Fibroblast of the aortic adventitia (primary cell): ENCODE results near the gene IL36RN. TPM values are rescaled to one million over a fixed set of nuclear protein-coding genes. Genes with fewer than 3 reads are reported as not detected.
"Not testable (repeated sequence)": the region's sequence is repeated elsewhere in the genome, so short reads cannot be mapped to it uniquely, and the experiment has no call there.

ENCODE experiments used
- DNase-seq: peaks from one replicate; pipeline ENCODE4 v3.0.0-alpha.2; 2010; ENCODE audit warnings: low read depth
- H3K4me3 ChIP-seq: 2 replicates; pipeline ENCODE4 v1.5.1; 2011; ENCODE audit warnings: low read depth, mild to moderate bottlenecking, control low read depth, low read length, moderate library complexity
- total RNA-seq: library from RNA; depleted of rRNA; stranded (reverse); fragments of >200 nt; gene quantifications from 2 replicates; pipeline ENCODE4 v1.2.3, GENCODE V29; 2012; ENCODE audit warnings: low replicate concordance
- TF ChIP-seq, protein P1 (sequence below): IDR thresholded peaks from 2 replicates; pipeline ENCODE4 v1.5.1; 2011; ENCODE audit warnings: mild to moderate bottlenecking, low read length, control low read depth, inconsistent platforms; ENCODE audit not compliant: insufficient read depth

IL36RN gene
- total RNA-seq, 1 donor = not detected

GRCh38 chr2:113092864-113093612 lies 34.0 kb downstream of the IL36RN start:
- TF ChIP-seq, protein P1, sequence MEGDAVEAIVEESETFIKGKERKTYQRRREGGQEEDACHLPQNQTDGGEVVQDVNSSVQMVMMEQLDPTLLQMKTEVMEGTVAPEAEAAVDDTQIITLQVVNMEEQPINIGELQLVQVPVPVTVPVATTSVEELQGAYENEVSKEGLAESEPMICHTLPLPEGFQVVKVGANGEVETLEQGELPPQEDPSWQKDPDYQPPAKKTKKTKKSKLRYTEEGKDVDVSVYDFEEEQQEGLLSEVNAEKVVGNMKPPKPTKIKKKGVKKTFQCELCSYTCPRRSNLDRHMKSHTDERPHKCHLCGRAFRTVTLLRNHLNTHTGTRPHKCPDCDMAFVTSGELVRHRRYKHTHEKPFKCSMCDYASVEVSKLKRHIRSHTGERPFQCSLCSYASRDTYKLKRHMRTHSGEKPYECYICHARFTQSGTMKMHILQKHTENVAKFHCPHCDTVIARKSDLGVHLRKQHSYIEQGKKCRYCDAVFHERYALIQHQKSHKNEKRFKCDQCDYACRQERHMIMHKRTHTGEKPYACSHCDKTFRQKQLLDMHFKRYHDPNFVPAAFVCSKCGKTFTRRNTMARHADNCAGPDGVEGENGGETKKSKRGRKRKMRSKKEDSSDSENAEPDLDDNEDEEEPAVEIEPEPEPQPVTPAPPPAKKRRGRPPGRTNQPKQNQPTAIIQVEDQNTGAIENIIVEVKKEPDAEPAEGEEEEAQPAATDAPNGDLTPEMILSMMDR = no peak
- no peak for DNase-seq
- no peak overlapping the region for H3K4me3 ChIP-seq

DNA sequence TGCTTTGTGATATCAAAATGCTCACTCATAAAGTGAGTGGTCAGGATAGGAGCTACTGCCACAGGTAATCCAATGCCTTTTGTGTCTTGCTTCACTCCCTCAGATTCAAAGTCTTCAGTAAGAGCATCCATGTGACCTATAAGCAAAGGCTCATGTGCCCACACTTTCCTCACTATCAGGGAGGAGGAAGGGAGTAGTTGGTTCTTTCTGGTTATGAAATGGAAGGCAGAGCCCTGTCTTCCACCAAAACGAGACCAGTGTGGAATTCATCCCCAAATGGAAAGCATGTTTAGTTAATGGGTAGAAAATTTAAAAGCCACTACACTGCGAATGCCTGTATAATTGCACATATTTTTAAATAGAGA lies 34.6 kb downstream of the IL36RN start:
- no peak for DNase-seq
- no peak overlapping the region for H3K4me3 ChIP-seq
- TF ChIP-seq, protein P1 = no peak

DNA sequence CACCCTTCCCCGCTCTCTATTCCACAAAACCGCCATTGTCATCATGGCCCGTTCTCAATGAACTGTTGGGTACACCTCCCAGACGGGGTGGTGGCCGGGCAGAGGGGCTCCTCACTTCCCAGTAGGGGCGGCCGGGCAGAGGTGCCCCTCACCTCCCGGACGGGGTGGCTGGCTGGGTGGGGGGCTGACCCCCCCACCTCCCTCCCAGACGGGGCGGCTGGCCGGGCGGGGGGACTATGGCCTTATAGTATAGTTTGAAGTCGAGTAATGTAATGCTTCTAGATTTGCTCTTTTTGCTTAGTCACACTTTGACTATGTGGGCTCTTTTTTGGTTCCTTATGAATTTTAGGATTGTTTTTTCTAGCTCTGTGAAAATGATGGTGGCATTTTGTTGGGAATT lies 37.3 kb downstream of the IL36RN start:
- not testable (repeated sequence) for DNase-seq, H3K4me3 ChIP-seq

- not testable (repeated sequence) for DNase-seq, H3K4me3 ChIP-seq
Observed at GRCh38 chr2:113096842-113097618, 38.0 kb downstream of the IL36RN start.

- no peak for DNase-seq
- no peak overlapping the region for H3K4me3 ChIP-seq
- TF ChIP-seq, protein P1 = no peak
Observed at GRCh38 chr2:113098041-113098440, 39.0 kb downstream of the IL36RN start.

- DNase-seq = no peak
- no peak overlapping the region for H3K4me3 ChIP-seq
- TF ChIP-seq, protein P1 = no peak
Observed at GRCh38 chr2:113098532-113098931, 39.5 kb downstream of the IL36RN start.

- TF ChIP-seq, protein P1 = no peak
- no peak overlapping the region for H3K4me3 ChIP-seq
- DNase-seq = no peak
Observed at GRCh38 chr2:113102133-113102532, 43.1 kb downstream of the IL36RN start.
